GM23338 (cell line): ENCODE results near the gene SREK1. TPM values are rescaled to one million over a fixed set of nuclear protein-coding genes. Genes with fewer than 3 reads are reported as not detected.

Experiments used
- ATAC-seq: fragments of 200-7000 bp; cut with Tn5 transposase; 3 replicates; pipeline ENCODE4 v1.9.1; 2020
- DNase-seq: peaks from one replicate; pipeline ENCODE4 v3.0.0-alpha.2; 2015; ENCODE audit warnings: low spot score
- H2AFZ ChIP-seq: fragments of 200-600 bp; sonication (generic); 2 replicates; pipeline ENCODE4 v1.8.0; 2016; ENCODE audit warnings: antibody characterized with exemption, mild to moderate bottlenecking, moderate library complexity
- H3F3A ChIP-seq: fragments of 200-600 bp; sonication (generic); replicated peaks from 2 replicates; pipeline ENCODE4 v1.8.0; 2017; ENCODE audit warnings: antibody characterized with exemption, mixed run types, low read depth
- H3K27ac ChIP-seq: fragments of 200-600 bp; sonication (generic); 2 replicates; pipeline ENCODE4 v1.6.1; 2016; ENCODE audit warnings: low read depth
- H3K27me3 ChIP-seq: fragments of 200-600 bp; sonication (generic); 2 replicates; pipeline ENCODE4 v1.8.0; 2016; ENCODE audit warnings: mild to moderate bottlenecking, mixed run types, moderate library complexity; ENCODE audit not compliant: insufficient read depth
- H3K36me3 ChIP-seq: fragments of 200-600 bp; sonication (generic); 2 replicates; pipeline ENCODE4 v1.8.0; 2016; ENCODE audit warnings: mild to moderate bottlenecking; ENCODE audit not compliant: insufficient read depth
- H3K4me1 ChIP-seq: fragments of 200-600 bp; sonication (generic); 2 replicates; pipeline ENCODE4 v1.8.0; 2016; ENCODE audit warnings: mild to moderate bottlenecking, moderate library complexity; ENCODE audit not compliant: insufficient read depth
- H3K4me2 ChIP-seq: fragments of 200-600 bp; sonication (generic); 2 replicates; pipeline ENCODE4 v1.7.1; 2017; ENCODE audit warnings: mixed run types
- H3K4me3 ChIP-seq: fragments of 200-600 bp; sonication (generic); 2 replicates; pipeline ENCODE4 v1.6.1; 2016; ENCODE audit warnings: mixed run types
- H3K79me2 ChIP-seq: fragments of 200-600 bp; sonication (generic); replicated peaks from 2 replicates; pipeline ENCODE4 v1.8.0; 2017; ENCODE audit warnings: mild to moderate bottlenecking; ENCODE audit not compliant: insufficient read depth
- H3K9me2 ChIP-seq: fragments of 200-600 bp; sonication (generic); 2 replicates; pipeline ENCODE4 v1.8.0; 2017; ENCODE audit not compliant: insufficient read depth
- H4K20me1 ChIP-seq: fragments of 200-600 bp; sonication (generic); replicated peaks from 2 replicates; pipeline ENCODE4 v1.8.0; 2017; ENCODE audit warnings: mild to moderate bottlenecking; ENCODE audit not compliant: insufficient read depth
- H3K27ac Mint-ChIP-seq: 2 replicates; pipeline ENCODE4 v1.8.0; 2020; ENCODE audit warnings: inconsistent platforms, mild to moderate bottlenecking, moderate library complexity, mixed read lengths
- H3K27me3 Mint-ChIP-seq: 3 replicates; pipeline ENCODE4 v1.8.0; 2022; ENCODE audit warnings: low read depth, mild to moderate bottlenecking, moderate library complexity, mixed read lengths, inconsistent platforms; ENCODE audit not compliant: insufficient read depth, poor library complexity
- H3K36me3 Mint-ChIP-seq: 3 replicates; pipeline ENCODE4 v1.8.0; 2021; ENCODE audit warnings: low read depth, mild to moderate bottlenecking, inconsistent platforms, moderate library complexity, mixed read lengths
- H3K4me1 Mint-ChIP-seq: 3 replicates; pipeline ENCODE4 v1.8.0; 2020; ENCODE audit warnings: mild to moderate bottlenecking, inconsistent platforms, mixed read lengths
- H3K4me3 Mint-ChIP-seq: 3 replicates; pipeline ENCODE4 v1.8.0; 2021; ENCODE audit warnings: moderate library complexity, mild to moderate bottlenecking, inconsistent platforms, mixed read lengths
- H3K9me3 Mint-ChIP-seq: 3 replicates; pipeline ENCODE4 v1.8.0; 2020; ENCODE audit warnings: moderate library complexity, mild to moderate bottlenecking, inconsistent platforms, mixed read lengths
- CREB1 ChIP-seq: fragments of 250-450 bp; sonication (Bioruptor Pico); IDR thresholded peaks from 2 replicates; pipeline ENCODE4 v1.5.0; 2020; ENCODE audit warnings: low read depth, mild to moderate bottlenecking, moderate library complexity
- EZH2 ChIP-seq: fragments of 200-600 bp; sonication (generic); IDR thresholded peaks from one replicate; pipeline ENCODE4 v1.8.0; 2017; ENCODE audit warnings: antibody characterized with exemption, mild to moderate bottlenecking, low read depth; ENCODE audit not compliant: unreplicated experiment
- JUNB ChIP-seq: IDR thresholded peaks from one replicate; pipeline ENCODE4 v1.6.1; 2016; ENCODE audit warnings: antibody characterized with exemption; ENCODE audit not compliant: unreplicated experiment
- NANOG ChIP-seq: IDR thresholded peaks from 2 replicates; pipeline ENCODE4 v1.6.1; 2016; ENCODE audit warnings: antibody characterized with exemption, borderline replicate concordance
- POLR2AphosphoS5 ChIP-seq: IDR thresholded peaks from 2 replicates; pipeline ENCODE4 v1.6.1; 2016; ENCODE audit warnings: antibody characterized with exemption, low read depth
- REST ChIP-seq: IDR thresholded peaks from one replicate; pipeline ENCODE4 v1.6.1; 2018; ENCODE audit warnings: antibody characterized with exemption; ENCODE audit not compliant: unreplicated experiment
- STAT1 ChIP-seq: IDR thresholded peaks from one replicate; pipeline ENCODE4 v1.6.1; 2016; ENCODE audit warnings: antibody characterized with exemption; ENCODE audit not compliant: unreplicated experiment
- ZNF331 ChIP-seq: fragments of 250-450 bp; sonication (Bioruptor Pico); IDR thresholded peaks from 2 replicates; pipeline ENCODE4 v1.5.0; 2020; ENCODE audit warnings: low read depth, mild to moderate bottlenecking, moderate library complexity
- ZNF462 ChIP-seq: fragments of 250-450 bp; sonication (Bioruptor Pico); IDR thresholded peaks from 2 replicates; pipeline ENCODE4 v1.5.0; 2020; ENCODE audit warnings: mild to moderate bottlenecking, moderate library complexity
- polyA plus RNA-seq: library from polyadenylated mRNA; unstranded; fragments of >200 nt; fragmentation: Nextera tagmentation; extraction: Ambion mirVana; gene quantifications from 2 replicates; pipeline ENCODE4 v1.2.1, GENCODE V29; 2016
- total RNA-seq: library from RNA; depleted of rRNA; stranded (reverse); fragments of >200 nt; shearing (Covaris generic); gene quantifications from 2 replicates; pipeline ENCODE4 v1.2.3, GENCODE V29; 2014

The SREK1 gene
- total and polyA plus RNA-seq, 2 experiments from 2014 or later: 64.3 to 66.4 TPM

GRCh38 chr5:66118304-66118703 is 25.8 kb upstream of the SREK1 start (continued):
- TF ChIP-seq ZNF462 (CRISPR knock-in tag): no peak
- TF ChIP-seq EZH2: no peak

GRCh38 chr5:66122379-66123034 is 21.6 kb upstream of the SREK1 start:
- no peak for ATAC-seq
- H3K4me1 ChIP-seq: no peaks in the 10 kb centered on the region
- H4K20me1 ChIP-seq: no peaks in the 10 kb centered on the region
- DNase-seq: no peak
- H3K36me3 ChIP-seq: no peaks in the 10 kb centered on the region
- Mint-ChIP-seq H3K27me3 (peaks cover 4% of the 10 kb centered on the region), H3K9me3 (no peaks in the 10 kb centered on the region), H3K4me1 (peaks cover 4% of the 10 kb centered on the region; the same call in 2 of the 3 replicates), H3K36me3 (no peaks in the 10 kb centered on the region), H3K27ac (no peak overlapping the region), H3K4me3 (no peak overlapping the region)
- H3K27me3 ChIP-seq: no peaks in the 10 kb centered on the region
- H3K9me2 ChIP-seq: no peaks in the 10 kb centered on the region
- H3K27ac ChIP-seq: no peak overlapping the region; the same call in 1 of the 2 replicates
- H3K4me3 ChIP-seq: no peak overlapping the region
- H3F3A ChIP-seq: no peaks in the 10 kb centered on the region
- no peak overlapping the region for H3K4me2 ChIP-seq
- H2AFZ ChIP-seq: no peak overlapping the region
- H3K79me2 ChIP-seq: no peaks in the 10 kb centered on the region
- TF ChIP-seq POLR2AphosphoS5 (no peak), ZNF331 (CRISPR knock-in tag) (no peak), REST (no peak), EZH2 (no peak), STAT1 (no peak), JUNB (no peak), NANOG (no peak), CREB1 (CRISPR knock-in tag) (no peak)
